CD14-positive monocyte (primary cell): ENCODE results near the gene CADM1. TPM values are rescaled to one million over a fixed set of nuclear protein-coding genes. Genes with fewer than 3 reads are reported as not detected.

Experiments
- DNase-seq, 3 donors: peaks; one replicate each; pipeline ENCODE4 v3.0.0-alpha.2; 2011 to 2022
- H2AFZ ChIP-seq: 2 replicates; pipeline ENCODE4 v1.6.0; 2012; ENCODE audit warnings: mild to moderate bottlenecking, low read depth, low read length, inconsistent platforms; ENCODE audit not compliant: insufficient read depth, poor library complexity, severe bottlenecking
- H3K27ac ChIP-seq, 2 donors: 1 replicate in 1 of 2; 2 replicates in 1 of 2; pipeline ENCODE4 v1.5.1; 2012 to 2013; ENCODE audit warnings: low read length in 2 of 2, control low read depth in 1 of 2, inconsistent platforms in 1 of 2, low read depth in 1 of 2, mild to moderate bottlenecking in 1 of 2
- H3K27me3 ChIP-seq, 2 donors: one replicate each; pipeline versions ENCODE4 v1.6.0 to v1.6.1; 2011 to 2013; ENCODE audit warnings: low read length in 2 of 2; ENCODE audit not compliant: control insufficient read depth in 2 of 2, insufficient read depth in 2 of 2
- H3K36me3 ChIP-seq, 2 donors: replicated peaks in 1 of 2; 1 replicate in 1 of 2; 2 replicates in 1 of 2; pipeline versions ENCODE4 v1.5.1 to v1.6.1; 2012 to 2013; ENCODE audit warnings: low read length in 2 of 2, control low read depth in 1 of 2, inconsistent platforms in 1 of 2, mild to moderate bottlenecking in 1 of 2; ENCODE audit not compliant: insufficient read depth in 2 of 2, control insufficient read depth in 1 of 2
- H3K4me1 ChIP-seq, 2 donors: 1 replicate in 1 of 2; 2 replicates in 1 of 2; pipeline versions ENCODE4 v1.5.1 to v1.6.1; 2012 to 2013; ENCODE audit warnings: low read length in 2 of 2, control low read depth in 1 of 2, inconsistent platforms in 1 of 2, mild to moderate bottlenecking in 1 of 2, moderate library complexity in 1 of 2; ENCODE audit not compliant: insufficient read depth in 2 of 2, control insufficient read depth in 1 of 2
- H3K4me2 ChIP-seq: replicated peaks from 2 replicates; pipeline ENCODE3; 2012; ENCODE audit warnings: low read length, moderate library complexity, mild to moderate bottlenecking; ENCODE audit not compliant: poor library complexity, severe bottlenecking; ENCODE audit errors: extremely low read depth
- H3K4me3 ChIP-seq, 3 experiments: fragments of 200-600 bp in 1 of 3; sonication (generic) in 1 of 3; replicated peaks in 1 of 3; 1 replicate in 2 of 3; 2 replicates in 1 of 3; pipeline ENCODE4 v1.5.1; 2011 to 2013; ENCODE audit warnings: low read length in 3 of 3, mild to moderate bottlenecking in 3 of 3, control low read depth in 2 of 3, low read depth in 2 of 3, inconsistent platforms in 1 of 3, moderate library complexity in 1 of 3
- H3K79me2 ChIP-seq: 2 replicates; pipeline ENCODE4 v1.6.0; 2012; ENCODE audit warnings: mild to moderate bottlenecking, control low read depth, inconsistent platforms, low read length, moderate library complexity; ENCODE audit not compliant: insufficient read depth
- H3K9ac ChIP-seq: 2 replicates; pipeline ENCODE4 v1.6.0; 2017; ENCODE audit warnings: low read length, mild to moderate bottlenecking; ENCODE audit not compliant: insufficient read depth, poor library complexity, severe bottlenecking
- H3K9me3 ChIP-seq, 2 donors: replicated peaks in 1 of 2; 1 replicate in 1 of 2; 2 replicates in 1 of 2; pipeline versions ENCODE4 v1.5.1 to v1.6.1; 2012 to 2013; ENCODE audit warnings: low read length in 2 of 2, control low read depth in 1 of 2; ENCODE audit not compliant: control insufficient read depth in 1 of 2, insufficient read depth in 1 of 2
- H4K20me1 ChIP-seq: 2 replicates; pipeline ENCODE4 v1.6.0; 2012; ENCODE audit warnings: mild to moderate bottlenecking, low read length, control low read depth, moderate library complexity; ENCODE audit not compliant: insufficient read depth
- H3K27ac Mint-ChIP-seq, 7 donors: one replicate each; pipeline ENCODE4 v1.8.0; 2020; ENCODE audit warnings: mild to moderate bottlenecking in 7 of 7, mixed read lengths in 7 of 7, moderate library complexity in 6 of 7, inconsistent platforms in 2 of 7
- H3K27me3 Mint-ChIP-seq, 3 donors: one replicate each; pipeline ENCODE4 v1.8.0; 2021 to 2022; ENCODE audit warnings: low read depth in 3 of 3, mild to moderate bottlenecking in 3 of 3, mixed read lengths in 3 of 3, moderate library complexity in 3 of 3, inconsistent platforms in 1 of 3
- H3K36me3 Mint-ChIP-seq, 2 donors: one replicate each; pipeline ENCODE4 v1.8.0; 2020; ENCODE audit warnings: mixed read lengths in 2 of 2, inconsistent platforms in 1 of 2, mild to moderate bottlenecking in 1 of 2
- H3K4me1 Mint-ChIP-seq: one replicate; pipeline ENCODE4 v1.8.0; 2020; ENCODE audit warnings: mild to moderate bottlenecking, mixed read lengths
- H3K4me3 Mint-ChIP-seq, 2 donors: one replicate each; pipeline ENCODE4 v1.8.0; 2020; ENCODE audit warnings: mild to moderate bottlenecking in 2 of 2, mixed read lengths in 2 of 2, moderate library complexity in 1 of 2
- H3K9me3 Mint-ChIP-seq, 7 donors: one replicate each; pipeline ENCODE4 v1.8.0; 2020 to 2022; ENCODE audit warnings: mixed read lengths in 7 of 7, mild to moderate bottlenecking in 6 of 7, moderate library complexity in 6 of 7, inconsistent platforms in 2 of 7
- WGBS: methylation state at CpG from one replicate; pipeline ENCODE4 v1.1.5; 2013; ENCODE audit warnings: missing lambda C conversion rate; ENCODE audit not compliant: insufficient coverage; 5-methylcytosine and 5-hydroxymethylcytosine counted together
- intact Hi-C, 2 donors: fragments of 100-400 bp; cut with micrococcal nuclease; formaldehyde crosslinking; loops; one replicate each; pipeline versions ENCODE4 v1.15.0 to v1.15.1; 2023
- polyA plus RNA-seq, 3 donors: library from polyadenylated mRNA; depleted of rRNA in 1 of 3; unstranded in 2 of 3; stranded (reverse) in 1 of 3; fragments of 300-500 nt in 2 of 3; fragments of >200 nt in 1 of 3; fragmentation: Illumina TruSeq in 2 of 3; gene quantifications; 1 replicate in 2 of 3; 2 replicates in 1 of 3; pipeline ENCODE4 v1.2.3, GENCODE V29; 2012 to 2021
- TF ChIP-seq, protein P1 (sequence below): fragments of 200-600 bp; IDR thresholded peaks from one replicate; pipeline ENCODE4 v1.8.0; 2022; ENCODE audit warnings: antibody characterized with exemption, mild to moderate bottlenecking

Gene CADM1
- polyA plus RNA-seq, 3 donors, result not detected

DNA sequence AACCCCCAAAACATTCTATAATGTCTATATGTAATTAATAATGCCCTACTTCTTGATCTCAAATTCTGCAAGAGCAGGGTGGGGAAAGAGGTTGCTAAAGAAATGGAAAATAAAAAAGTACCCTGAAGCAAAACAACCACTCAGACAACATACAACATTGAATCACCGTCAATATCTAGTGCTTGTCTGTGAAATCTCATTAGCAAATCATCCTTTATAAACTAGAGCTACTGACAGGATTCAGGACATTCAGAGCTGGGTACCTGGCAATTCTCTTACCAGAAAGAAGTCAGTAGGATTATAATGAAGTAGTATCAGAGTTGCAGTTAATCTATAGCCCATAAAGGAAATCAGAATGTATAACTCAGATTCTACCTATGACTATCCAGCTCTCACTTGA lies 143.2 kb downstream of the CADM1 start:
- Histone ChIP-seq H3K27ac (no peak overlapping the region), H2AFZ (no peak overlapping the region), H3K9ac (no peak overlapping the region), H3K4me3 (no peak overlapping the region), H3K4me2 (no peak overlapping the region), H4K20me1 (no peaks in the 10 kb centered on the region), H3K9me3 (no peaks in the 10 kb centered on the region), H3K4me1 (no peaks in the 10 kb centered on the region), H3K36me3 (no peaks in the 10 kb centered on the region), H3K27me3 (no peaks in the 10 kb centered on the region), H3K79me2 (no peaks in the 10 kb centered on the region)
- DNase-seq, result no peak
- Mint-ChIP-seq H3K9me3 (peaks cover 0 to 2% (median 0%) of the 10 kb centered on the region in 7 donors), H3K27me3 (peaks cover 0 to 1% (median 0%) of the 10 kb centered on the region in 3 donors), H3K4me3 (no peak overlapping the region), H3K27ac (no peak overlapping the region), H3K36me3 (no peaks in the 10 kb centered on the region), H3K4me1 (no peaks in the 10 kb centered on the region)
- intact Hi-C loops, result no loop called here
- TF ChIP-seq, protein P1, sequence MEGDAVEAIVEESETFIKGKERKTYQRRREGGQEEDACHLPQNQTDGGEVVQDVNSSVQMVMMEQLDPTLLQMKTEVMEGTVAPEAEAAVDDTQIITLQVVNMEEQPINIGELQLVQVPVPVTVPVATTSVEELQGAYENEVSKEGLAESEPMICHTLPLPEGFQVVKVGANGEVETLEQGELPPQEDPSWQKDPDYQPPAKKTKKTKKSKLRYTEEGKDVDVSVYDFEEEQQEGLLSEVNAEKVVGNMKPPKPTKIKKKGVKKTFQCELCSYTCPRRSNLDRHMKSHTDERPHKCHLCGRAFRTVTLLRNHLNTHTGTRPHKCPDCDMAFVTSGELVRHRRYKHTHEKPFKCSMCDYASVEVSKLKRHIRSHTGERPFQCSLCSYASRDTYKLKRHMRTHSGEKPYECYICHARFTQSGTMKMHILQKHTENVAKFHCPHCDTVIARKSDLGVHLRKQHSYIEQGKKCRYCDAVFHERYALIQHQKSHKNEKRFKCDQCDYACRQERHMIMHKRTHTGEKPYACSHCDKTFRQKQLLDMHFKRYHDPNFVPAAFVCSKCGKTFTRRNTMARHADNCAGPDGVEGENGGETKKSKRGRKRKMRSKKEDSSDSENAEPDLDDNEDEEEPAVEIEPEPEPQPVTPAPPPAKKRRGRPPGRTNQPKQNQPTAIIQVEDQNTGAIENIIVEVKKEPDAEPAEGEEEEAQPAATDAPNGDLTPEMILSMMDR, result no peak
- no CpG with 5 or more reads among the region's 1 CpG for WGBS

DNA sequence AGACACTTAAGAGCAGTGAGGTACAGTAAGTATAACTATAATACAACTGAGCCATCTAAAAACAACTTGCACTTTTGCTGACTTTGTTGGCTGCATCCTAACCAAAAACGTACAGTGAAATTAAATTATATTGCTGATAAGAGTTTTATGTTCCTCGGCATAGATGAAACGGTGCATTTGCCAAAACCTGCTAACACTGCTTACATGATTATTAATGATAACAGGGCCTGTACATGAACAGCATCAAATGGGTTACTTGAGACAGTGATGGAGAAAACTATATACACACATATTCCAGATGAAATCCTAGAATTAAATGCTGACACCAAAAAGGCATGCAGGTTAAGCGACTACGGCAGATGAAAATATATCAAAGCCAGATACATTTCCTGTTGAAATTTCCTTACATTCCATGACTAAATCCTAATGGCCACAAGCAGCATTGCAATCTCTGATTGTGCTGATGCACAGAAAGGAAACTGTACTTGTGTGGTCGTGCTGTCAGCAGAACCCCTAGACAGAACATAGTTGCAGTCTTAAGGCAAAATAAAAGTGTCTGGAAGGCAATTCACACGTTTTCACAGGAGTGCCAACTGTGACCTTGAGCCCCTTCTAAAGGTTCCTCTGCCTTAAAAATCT lies 143.9 kb downstream of the CADM1 start:
- WGBS, result no CpG with 5 or more reads among the region's 7 CpGs
- H3K9ac ChIP-seq, result no peak overlapping the region
- no peaks in the 10 kb centered on the region for H3K36me3 ChIP-seq
- H3K27ac ChIP-seq, result no peak overlapping the region
- no peaks in the 10 kb centered on the region for H4K20me1 ChIP-seq
- H2AFZ ChIP-seq, result no peak overlapping the region
- intact Hi-C loops, result no loop called here
- Mint-ChIP-seq H3K4me1 (no peaks in the 10 kb centered on the region), H3K27ac (no peak overlapping the region), H3K36me3 (no peaks in the 10 kb centered on the region), H3K27me3 (peaks cover 0 to 1% (median under 1%) of the 10 kb centered on the region in 3 donors), H3K4me3 (no peak overlapping the region), H3K9me3 (peaks cover 0 to 2% (median 0%) of the 10 kb centered on the region in 7 donors)
- DNase-seq, result no peak
- no peak overlapping the region for H3K4me3 ChIP-seq
- no peak overlapping the region for H3K4me2 ChIP-seq
- H3K27me3 ChIP-seq, result no peaks in the 10 kb centered on the region
- H3K9me3 ChIP-seq, result no peaks in the 10 kb centered on the region
- no peaks in the 10 kb centered on the region for H3K4me1 ChIP-seq
- TF ChIP-seq, protein P1, result no peak
- H3K79me2 ChIP-seq, result no peaks in the 10 kb centered on the region
